Right lung (tissue), 5 donors: ENCODE data around the gene CLDN24. TPM values are rescaled to one million over a fixed set of nuclear protein-coding genes. Genes with fewer than 3 reads are reported as not detected.

Experiments
- DNase-seq, 2 donors: peaks; one replicate each; pipeline ENCODE4 v3.0.0-alpha.2; 2013
- polyA plus RNA-seq, 5 donors: library from polyadenylated mRNA; unstranded; fragments of 120-200 nt; gene quantifications; one replicate each; pipeline versions ENCODE4 v1.2.1 to v1.2.3, GENCODE V29; 2013; ENCODE audit warnings: inconsistent platforms in 1 of 5, low replicate concordance in 1 of 5; ENCODE audit not compliant: insufficient read length in 5 of 5, insufficient read depth in 1 of 5

The CLDN24 gene
- polyA plus RNA-seq, 5 donors, result 0.33 TPM; not detected in 4

- DNase-seq, result no peak
These were observed 710 bp downstream of the CLDN24 start for GRCh38 chr4:183321516-183321915.

- no peak for DNase-seq
These were observed 1.1 kb downstream of the CLDN24 start for GRCh38 chr4:183321079-183321478.

- no peak for DNase-seq
These were observed 1.8 kb downstream of the CLDN24 start, which contains the start of gene CLDN22 for GRCh38 chr4:183320211-183321059. Gene CLDN22, minus strand, starts transcription at chr4:183320276. Its CDS starts 58 bp downstream, at chr4:183320218.

DNA sequence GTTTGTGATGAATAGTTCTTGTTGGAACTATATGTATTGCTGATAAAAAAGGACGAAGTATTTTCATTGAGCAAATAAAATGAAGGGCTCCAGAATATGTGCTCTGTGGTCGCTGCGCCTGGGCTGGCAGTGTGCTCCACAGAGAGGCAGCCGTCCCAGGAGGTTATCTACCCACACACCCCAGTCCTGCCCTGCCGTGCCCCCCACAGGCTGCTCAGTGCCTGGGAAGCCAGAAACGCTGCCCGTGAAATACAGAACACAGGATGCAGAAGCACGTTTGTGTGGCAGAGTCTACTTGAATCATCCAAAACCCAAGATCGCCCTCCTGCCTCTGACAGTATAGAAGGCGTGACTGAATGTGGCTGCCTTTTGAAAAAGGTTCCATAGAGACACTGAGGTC, 3.6 kb downstream of the CLDN24 start:
- DNase-seq, result no peak

GRCh38 chr4:183314806-183315205, 7.4 kb downstream of the CLDN24 start:
- no peak for DNase-seq

DNA sequence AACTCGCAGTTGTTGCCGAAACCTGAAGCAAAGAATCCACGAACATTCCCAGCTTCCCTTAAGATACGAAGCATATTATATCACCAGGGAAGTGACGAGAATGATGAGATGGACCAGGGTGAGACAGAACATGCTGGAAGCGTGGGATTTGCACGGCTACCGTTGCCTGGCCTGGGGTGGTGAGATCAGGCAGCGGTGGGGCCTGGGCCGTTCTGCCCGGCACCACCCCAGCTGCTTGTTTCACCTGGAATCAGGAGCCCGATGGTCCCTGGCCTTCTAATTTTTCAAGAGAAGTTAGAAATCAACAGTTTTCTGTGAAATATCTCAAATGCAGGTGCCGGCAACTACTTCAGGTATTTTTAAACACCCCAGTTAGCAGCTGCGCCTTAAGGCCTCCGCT, 7.9 kb downstream of the CLDN24 start:
- DNase-seq, result no peak

- no peak for DNase-seq
These were observed 9.4 kb downstream of the CLDN24 start for GRCh38 chr4:183312841-183313240.

GRCh38 chr4:183306811-183307210, 15.4 kb downstream of the CLDN24 start:
- no peak for DNase-seq

DNA sequence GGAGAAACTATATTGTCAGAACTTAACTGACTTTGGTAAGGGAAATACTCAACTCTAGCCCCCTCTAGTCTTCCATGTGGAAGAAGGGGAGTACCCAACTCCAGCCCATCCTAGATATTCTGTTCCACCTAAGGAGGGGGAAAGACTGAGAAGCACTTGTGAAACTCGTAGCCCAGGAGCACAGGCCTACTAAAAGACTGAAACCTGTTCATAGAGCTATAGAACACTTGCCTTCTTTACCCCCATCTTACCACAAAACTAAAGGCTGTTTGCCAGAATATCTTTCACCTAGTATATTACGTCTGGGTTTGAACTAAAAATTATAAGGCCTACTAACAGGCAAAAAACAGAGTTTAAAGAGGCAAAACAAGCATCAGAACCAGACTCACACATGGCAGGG, 17.7 kb downstream of the CLDN24 start:
- no peak for DNase-seq

- no peak for DNase-seq
These were observed 18.2 kb downstream of the CLDN24 start for GRCh38 chr4:183304067-183304466.

GRCh38 chr4:183303301-183303700, 18.9 kb downstream of the CLDN24 start:
- no peak for DNase-seq

DNA sequence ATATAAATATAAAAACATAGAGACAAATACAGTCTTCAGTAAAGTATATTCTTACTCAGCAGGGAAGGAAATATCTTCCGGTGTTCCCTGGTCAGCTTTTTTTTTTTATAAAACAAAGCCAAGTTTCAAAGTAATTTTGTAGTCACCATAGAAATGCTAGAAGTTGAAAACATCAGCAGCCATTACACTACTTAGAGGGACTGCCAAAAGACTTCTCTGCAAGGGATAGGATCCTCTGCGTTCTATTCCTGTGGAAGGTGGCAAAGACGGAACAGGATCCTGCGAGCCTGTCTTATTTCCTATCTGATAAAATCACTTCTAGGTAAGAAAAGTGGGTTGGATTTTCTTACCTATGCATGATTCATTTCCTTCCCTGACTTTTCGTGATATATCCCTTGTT, 21.6 kb downstream of the CLDN24 start:
- no peak for DNase-seq

DNA sequence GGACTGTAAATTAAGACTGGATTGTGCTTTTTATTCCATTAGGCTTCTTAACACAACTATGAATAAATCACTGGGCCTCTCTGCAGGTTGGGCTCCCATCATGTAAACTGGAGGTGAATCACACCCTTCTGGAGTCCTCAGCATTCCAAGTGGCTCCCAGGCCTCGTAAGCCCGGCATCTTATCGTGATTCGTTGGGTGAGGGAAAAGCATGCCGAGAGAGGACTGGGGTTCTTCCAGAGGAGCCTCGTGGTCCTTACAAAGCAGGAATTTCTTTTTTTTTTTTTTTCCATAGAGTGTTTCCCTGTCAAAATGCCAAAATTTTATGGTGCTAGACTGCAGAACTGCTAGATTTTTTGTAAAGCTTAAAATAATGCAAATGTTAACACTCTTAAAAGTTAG, 22.2 kb downstream of the CLDN24 start:
- peak; percentile 27 to 30 for DNase-seq

DNA sequence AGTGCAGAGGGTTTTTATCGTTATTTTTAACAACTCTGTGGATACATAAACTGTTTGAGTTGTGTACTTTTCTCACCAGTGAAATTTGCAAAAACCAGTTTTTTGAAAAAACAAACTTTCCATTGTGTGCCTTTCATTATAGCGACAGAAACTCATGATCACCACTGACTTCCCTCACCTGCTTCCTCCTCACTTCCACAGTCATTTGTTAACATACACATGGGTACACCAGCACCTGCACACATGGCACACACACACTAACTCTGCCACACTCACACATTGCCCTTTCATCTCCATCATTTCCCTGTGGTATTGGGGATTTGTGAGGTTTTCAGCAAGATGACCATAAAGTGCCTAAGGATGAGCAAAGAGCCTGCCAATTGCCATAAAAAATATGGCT, 22.8 kb downstream of the CLDN24 start:
- DNase-seq, result no peak

- DNase-seq, result no peak
These were observed 24.6 kb downstream of the CLDN24 start for GRCh38 chr4:183297675-183298074.

DNA sequence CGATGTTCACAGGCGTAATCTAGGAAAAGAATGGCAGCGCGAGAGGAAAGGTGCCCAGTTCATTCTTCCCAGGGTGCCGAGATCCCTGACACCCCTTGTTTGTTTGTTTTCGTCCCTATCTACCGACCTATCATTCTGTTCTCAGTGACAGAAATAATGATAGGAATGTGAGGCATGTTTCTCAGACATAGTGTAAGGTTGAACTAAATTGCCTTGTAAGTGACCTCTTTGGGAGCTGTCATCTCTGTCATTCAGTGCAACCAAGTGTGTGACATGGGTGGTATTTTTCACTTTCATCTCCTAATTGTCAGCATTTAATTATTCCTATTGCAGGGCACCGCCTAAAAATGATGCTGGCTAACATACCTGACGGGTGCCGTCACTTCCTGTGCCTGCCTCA, 26.5 kb downstream of the CLDN24 start:
- DNase-seq, result no peak

DNA sequence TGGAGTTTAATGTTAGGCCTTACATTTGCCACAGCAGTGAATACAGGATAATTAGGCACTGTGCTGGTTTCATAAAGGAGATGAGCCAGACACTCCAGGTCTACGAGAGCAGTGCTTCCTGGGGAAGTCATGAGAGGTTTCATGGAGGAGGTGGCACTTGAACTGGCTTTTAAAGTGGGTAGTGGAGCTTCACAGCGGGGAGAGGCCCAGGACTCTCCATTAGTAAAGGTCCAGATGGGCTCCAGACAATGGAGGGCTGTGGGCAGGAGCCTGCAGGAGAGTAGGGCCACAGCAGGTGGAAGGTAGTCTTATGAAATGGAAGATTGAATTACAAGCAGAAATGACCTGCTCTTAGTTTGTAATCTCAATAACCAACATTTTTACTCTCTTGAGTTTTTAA, 31.2 kb downstream of the CLDN24 start:
- DNase-seq, result no peak

DNA sequence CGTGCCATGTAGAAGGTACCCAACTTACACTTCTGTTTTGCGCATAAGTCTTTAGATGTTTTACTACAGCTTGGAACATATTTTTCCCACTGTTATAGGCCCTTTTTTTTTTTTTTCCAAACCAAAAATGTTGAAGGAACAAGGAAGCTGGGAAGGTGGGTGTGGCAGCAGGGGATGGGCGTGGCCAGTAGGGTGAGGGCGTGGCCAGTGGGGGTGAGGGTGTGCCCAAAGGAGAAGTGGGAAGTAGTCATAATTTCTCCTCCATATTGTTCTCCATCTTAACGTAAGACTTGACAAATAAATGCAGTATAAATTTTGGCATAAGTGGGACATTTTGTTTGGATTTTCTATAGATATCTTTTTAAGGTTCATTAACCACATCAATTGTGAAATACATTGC, 32.5 kb downstream of the CLDN24 start:
- DNase-seq, result no peak

- DNase-seq, result no peak
These were observed 33.3 kb downstream of the CLDN24 start for GRCh38 chr4:183288955-183289354.

DNA sequence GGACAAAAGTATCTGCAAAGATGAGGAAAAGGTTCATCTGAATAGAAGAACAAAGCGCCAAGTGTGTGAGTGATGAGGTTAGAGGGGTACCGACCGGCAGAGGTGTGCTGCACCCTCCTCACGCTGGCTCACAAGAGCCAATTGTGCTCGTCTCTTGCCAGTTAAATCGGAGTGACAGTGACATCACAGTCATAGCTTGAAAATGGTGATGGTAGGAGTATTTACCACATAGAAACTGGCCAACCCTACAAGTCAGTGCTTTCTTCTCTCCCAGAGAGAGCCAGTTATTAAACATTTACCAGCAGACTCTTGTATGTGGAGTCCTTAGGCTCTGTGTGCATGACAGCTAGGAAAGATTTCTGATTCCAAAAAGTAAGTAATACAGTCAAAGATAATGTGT, 34.5 kb downstream of the CLDN24 start:
- DNase-seq, result no peak

DNA sequence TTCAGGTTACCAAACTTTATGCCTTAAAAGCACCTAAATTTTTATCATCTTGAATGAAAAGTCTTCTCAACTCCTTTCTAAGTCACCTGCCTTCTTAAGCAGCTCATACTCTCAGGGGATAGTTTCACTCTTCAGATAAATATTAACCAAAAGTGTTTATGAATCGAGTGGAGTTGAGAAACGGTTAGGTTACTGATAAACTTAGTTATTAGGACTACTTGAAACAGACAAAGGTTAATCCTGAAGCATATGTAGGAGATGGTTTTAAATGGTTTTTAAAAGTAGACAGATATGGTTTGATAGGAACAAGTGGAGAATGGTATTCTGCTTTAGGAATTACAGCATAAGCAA, 34.9 kb downstream of the CLDN24 start:
- DNase-seq, result no peak

DNA sequence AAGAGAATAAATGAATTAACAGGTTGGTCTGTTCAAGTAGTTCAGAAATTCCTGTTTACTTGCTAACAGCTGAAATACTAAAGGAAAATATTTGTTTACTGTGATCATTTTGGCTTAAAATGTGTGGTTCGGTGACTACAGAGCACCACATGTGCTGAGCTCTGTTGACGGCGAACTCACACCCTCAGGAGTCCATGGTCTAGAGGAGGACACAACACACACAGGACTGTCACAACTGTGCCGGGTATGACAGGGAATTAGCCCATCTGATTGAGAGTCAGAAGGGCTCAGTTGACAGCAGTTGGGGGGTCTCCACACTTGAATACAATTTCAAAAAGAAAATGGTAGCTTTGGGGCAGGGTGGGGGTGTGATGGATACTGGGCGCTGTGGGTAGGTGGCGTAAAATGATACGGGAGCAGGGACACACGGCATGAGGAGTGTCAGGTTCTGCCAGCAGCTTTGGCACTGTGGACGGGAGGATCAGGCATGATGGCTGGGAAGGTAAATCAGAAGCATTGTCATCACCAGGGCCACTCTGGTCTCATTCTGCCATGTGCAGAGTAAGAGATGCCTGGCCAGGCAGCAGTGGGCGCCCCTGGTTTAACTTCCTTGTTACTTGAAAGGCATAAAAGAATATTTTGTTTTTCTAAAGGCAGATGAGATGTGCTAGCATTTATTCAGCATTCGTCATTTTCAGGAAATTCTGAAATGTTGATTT, 35.5 kb downstream of the CLDN24 start:
- DNase-seq, result no peak

GRCh38 chr4:183285886-183286285, 36.3 kb downstream of the CLDN24 start:
- DNase-seq, result no peak
